Measurements from ENCODE around the gene EPB41L4B.
A peak's percentile ranks its signal among the peaks of the same experiment; 100 is the strongest.
"Not testable (repeated sequence)": the region's sequence is repeated elsewhere in the genome, so short reads cannot be mapped to it uniquely, and the experiment has no call there.

EPB41L4B gene

GRCh38 chr9:109139851-109140250 lies 181.0 kb downstream of the EPB41L4B start:
- DNase-seq (ENCODE audit: low read depth), result peak; percentile 71
- TF ChIP-seq, protein P1, sequence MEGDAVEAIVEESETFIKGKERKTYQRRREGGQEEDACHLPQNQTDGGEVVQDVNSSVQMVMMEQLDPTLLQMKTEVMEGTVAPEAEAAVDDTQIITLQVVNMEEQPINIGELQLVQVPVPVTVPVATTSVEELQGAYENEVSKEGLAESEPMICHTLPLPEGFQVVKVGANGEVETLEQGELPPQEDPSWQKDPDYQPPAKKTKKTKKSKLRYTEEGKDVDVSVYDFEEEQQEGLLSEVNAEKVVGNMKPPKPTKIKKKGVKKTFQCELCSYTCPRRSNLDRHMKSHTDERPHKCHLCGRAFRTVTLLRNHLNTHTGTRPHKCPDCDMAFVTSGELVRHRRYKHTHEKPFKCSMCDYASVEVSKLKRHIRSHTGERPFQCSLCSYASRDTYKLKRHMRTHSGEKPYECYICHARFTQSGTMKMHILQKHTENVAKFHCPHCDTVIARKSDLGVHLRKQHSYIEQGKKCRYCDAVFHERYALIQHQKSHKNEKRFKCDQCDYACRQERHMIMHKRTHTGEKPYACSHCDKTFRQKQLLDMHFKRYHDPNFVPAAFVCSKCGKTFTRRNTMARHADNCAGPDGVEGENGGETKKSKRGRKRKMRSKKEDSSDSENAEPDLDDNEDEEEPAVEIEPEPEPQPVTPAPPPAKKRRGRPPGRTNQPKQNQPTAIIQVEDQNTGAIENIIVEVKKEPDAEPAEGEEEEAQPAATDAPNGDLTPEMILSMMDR (IDR thresholded peaks at IDR 0.05; ENCODE audit: insufficient read depth, low read depth, low read length, missing control alignments), result no peak
- H3K4me3 ChIP-seq (ENCODE audit: low read length), result no peak overlapping the region

DNA sequence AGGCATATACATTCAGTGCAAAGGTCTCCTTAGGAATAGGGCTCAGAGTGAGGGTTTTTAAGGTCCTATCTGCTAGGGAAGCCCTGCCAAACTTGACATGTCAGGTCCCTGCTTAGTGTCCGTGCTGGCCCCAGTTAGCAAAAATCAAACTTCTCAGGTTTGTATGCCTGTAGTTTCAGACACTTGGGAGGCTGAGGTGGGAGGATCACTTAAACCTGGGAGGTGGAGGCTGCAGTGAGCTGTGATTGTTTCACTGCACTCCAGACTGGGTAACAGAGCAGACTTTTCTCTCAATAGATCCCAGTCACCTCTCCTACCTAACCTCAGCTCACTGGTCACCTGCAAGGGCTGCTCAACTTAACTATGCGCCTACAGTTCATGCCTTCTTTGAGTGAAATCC lies 182.4 kb downstream of the EPB41L4B start:
- no peak overlapping the region for H3K4me3 ChIP-seq (ENCODE audit: low read length)
- TF ChIP-seq, protein P1 (IDR thresholded peaks at IDR 0.05; ENCODE audit: insufficient read depth, low read depth, low read length, missing control alignments), result no peak

GRCh38 chr9:109134167-109134578 lies 186.7 kb downstream of the EPB41L4B start:
- TF ChIP-seq, protein P1 (IDR thresholded peaks at IDR 0.05; ENCODE audit: insufficient read depth, low read depth, low read length, missing control alignments), result no peak
- no peak overlapping the region for H3K4me3 ChIP-seq (ENCODE audit: low read length)
- DNase-seq (ENCODE audit: low read depth), result no peak

More for the DNA sequence above, 182.4 kb downstream of the EPB41L4B start:
- no peak for DNase-seq (ENCODE audit: low read depth)

- H3K4me3 ChIP-seq (ENCODE audit: low read length), result no peak overlapping the region
- DNase-seq (ENCODE audit: low read depth), result no peak
- TF ChIP-seq, protein P1 (IDR thresholded peaks at IDR 0.05; ENCODE audit: insufficient read depth, low read depth, low read length, missing control alignments), result no peak
These were observed 187.3 kb downstream of the EPB41L4B start for GRCh38 chr9:109133533-109133932.

- TF ChIP-seq, protein P1 (IDR thresholded peaks at IDR 0.05; ENCODE audit: insufficient read depth, low read depth, low read length, missing control alignments), result no peak
- H3K4me3 ChIP-seq (ENCODE audit: low read length), result no peak overlapping the region
- no peak for DNase-seq (ENCODE audit: low read depth)
These were observed 188.3 kb downstream of the EPB41L4B start for GRCh38 chr9:109132567-109133021.

- TF ChIP-seq, protein P1 (IDR thresholded peaks at IDR 0.05; ENCODE audit: insufficient read depth, low read depth, low read length, missing control alignments), result no peak
- no peak for DNase-seq (ENCODE audit: low read depth)
- no peak overlapping the region for H3K4me3 ChIP-seq (ENCODE audit: low read length)
These were observed 191.2 kb downstream of the EPB41L4B start for GRCh38 chr9:109129470-109130197.

- H3K4me3 ChIP-seq (ENCODE audit: low read length); DNase-seq (ENCODE audit: low read depth): not testable (repeated sequence)
These were observed 194.2 kb downstream of the EPB41L4B start for GRCh38 chr9:109126671-109127070.

Data from epithelial cell of esophagus (primary cell).